VCaP (cell line): ENCODE data around the gene SNCA.

Experiments used
- H3K27ac ChIP-seq: fragments of 450-650 bp; 2 replicates; pipeline ENCODE4 v1.5.1; 2017
- TF ChIP-seq, protein P1 (sequence below): fragments of 450-650 bp; conservative IDR thresholded peaks from 2 replicates; pipeline ENCODE4 v1.5.1; 2017; ENCODE audit warnings: mild to moderate bottlenecking, moderate library complexity

The SNCA gene

GRCh38 chr4:89685690-89686089 lies 151.3 kb downstream of the SNCA start:
- H3K27ac ChIP-seq: no peak overlapping the region
- TF ChIP-seq, protein P1, sequence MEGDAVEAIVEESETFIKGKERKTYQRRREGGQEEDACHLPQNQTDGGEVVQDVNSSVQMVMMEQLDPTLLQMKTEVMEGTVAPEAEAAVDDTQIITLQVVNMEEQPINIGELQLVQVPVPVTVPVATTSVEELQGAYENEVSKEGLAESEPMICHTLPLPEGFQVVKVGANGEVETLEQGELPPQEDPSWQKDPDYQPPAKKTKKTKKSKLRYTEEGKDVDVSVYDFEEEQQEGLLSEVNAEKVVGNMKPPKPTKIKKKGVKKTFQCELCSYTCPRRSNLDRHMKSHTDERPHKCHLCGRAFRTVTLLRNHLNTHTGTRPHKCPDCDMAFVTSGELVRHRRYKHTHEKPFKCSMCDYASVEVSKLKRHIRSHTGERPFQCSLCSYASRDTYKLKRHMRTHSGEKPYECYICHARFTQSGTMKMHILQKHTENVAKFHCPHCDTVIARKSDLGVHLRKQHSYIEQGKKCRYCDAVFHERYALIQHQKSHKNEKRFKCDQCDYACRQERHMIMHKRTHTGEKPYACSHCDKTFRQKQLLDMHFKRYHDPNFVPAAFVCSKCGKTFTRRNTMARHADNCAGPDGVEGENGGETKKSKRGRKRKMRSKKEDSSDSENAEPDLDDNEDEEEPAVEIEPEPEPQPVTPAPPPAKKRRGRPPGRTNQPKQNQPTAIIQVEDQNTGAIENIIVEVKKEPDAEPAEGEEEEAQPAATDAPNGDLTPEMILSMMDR: no peak

GRCh38 chr4:89685277-89685676 lies 151.7 kb downstream of the SNCA start:
- TF ChIP-seq, protein P1: no peak
- H3K27ac ChIP-seq: no peak overlapping the region

DNA sequence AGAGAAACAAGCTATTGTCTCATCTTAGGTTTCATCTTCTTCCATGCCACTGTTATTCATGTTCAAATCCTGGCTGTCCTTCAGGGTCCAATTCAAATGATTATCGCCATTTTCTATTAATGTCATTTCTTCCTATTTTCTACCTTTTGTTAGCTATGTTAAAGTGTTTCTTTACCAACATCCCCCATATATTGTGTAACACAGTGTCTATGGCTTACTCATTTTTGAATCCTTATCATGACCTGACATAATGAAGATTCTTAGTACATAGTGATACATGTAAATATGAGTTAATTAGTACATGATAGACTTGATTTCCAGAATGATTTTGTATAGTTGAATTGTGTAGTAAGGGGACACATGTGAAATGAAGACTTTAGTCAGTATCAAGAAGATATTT lies 152.4 kb downstream of the SNCA start:
- H3K27ac ChIP-seq: no peak overlapping the region
- TF ChIP-seq, protein P1: no peak

- TF ChIP-seq, protein P1: no peak
- H3K27ac ChIP-seq: peak overlapping the region; percentile 70
Measured at GRCh38 chr4:89682808-89683207, 154.2 kb downstream of the SNCA start.

DNA sequence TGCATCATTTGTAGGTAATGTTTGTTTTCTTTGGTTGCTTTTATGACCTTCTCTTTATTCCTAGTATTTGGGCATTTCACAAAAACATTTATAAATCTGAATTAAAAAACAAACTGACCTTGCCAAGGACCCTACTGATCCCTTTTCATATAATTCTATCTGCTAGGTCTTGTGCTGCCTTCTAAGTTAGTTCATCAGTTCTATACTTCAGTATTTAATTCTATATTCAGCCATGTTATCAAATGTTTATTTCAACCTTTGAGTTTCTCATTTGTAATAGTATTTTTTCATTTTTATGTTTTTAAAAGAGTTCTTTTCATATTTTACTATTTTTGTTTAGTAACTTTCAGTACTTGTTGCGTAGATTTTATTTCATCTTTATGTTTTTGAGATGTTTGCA lies 155.3 kb downstream of the SNCA start:
- H3K27ac ChIP-seq: peak overlapping the region; percentile 70
- TF ChIP-seq, protein P1: no peak

- H3K27ac ChIP-seq: peak overlapping the region; percentile 70
- TF ChIP-seq, protein P1: no peak
Measured at GRCh38 chr4:89681219-89681618, 155.7 kb downstream of the SNCA start.

DNA sequence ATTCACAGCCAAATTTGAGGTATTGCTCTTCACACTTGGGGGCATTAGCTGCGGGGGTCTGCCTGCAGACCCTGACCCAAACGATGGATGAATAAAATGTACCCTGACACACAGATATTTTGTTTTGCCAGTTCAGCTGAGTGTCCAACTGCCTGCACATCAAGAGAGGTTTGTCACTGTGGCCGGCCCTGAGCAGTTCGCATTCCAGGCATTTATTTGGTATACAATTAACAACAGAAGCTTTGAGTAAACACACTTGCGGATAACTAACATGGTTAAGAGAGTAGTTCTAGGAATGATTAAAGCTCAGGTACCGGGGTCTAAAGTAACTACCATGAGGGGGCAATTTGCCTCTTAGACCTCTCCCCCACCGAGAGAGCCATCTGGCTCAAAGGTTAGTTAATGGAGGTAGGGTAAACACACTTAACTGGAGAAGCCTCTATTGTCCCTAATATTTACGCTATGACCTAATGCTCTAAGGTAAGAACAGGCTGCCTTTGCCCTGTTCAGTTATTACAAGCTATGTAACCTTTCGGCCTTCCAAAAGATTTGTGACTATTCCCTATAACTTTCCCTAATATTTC lies 162.0 kb downstream of the SNCA start:
- TF ChIP-seq, protein P1: no peak
- H3K27ac ChIP-seq: no peak overlapping the region
